Neural progenitor cell (in vitro differentiated cells): ENCODE data around the gene SNAP25.

Experiments
- CTCF ChIP-seq: fragments of 200-600 bp; sonication (generic); IDR thresholded peaks from 2 replicates; pipeline ENCODE4 v1.5.1; 2017; ENCODE audit warnings: antibody characterized with exemption, mild to moderate bottlenecking
- EZH2 ChIP-seq: fragments of 200-600 bp; sonication (generic); IDR thresholded peaks from 2 replicates; pipeline ENCODE4 v1.6.1; 2017; ENCODE audit warnings: antibody characterized with exemption, mild to moderate bottlenecking, moderate library complexity
- EZH2phosphoT487 ChIP-seq: fragments of 200-600 bp; sonication (generic); IDR thresholded peaks from 2 replicates; pipeline ENCODE4 v1.6.1; 2017; ENCODE audit warnings: antibody characterized with exemption

- TF ChIP-seq EZH2 (no peak), CTCF (peak; percentile 63), EZH2phosphoT487 (no peak)
These were observed 6.9 kb downstream of the SNAP25 start for GRCh38 chr20:10225439-10226060.
